UCSD-AML1 (cell line): ENCODE results near the gene A3GALT2.

Source experiments
- DNase-seq: peaks from one replicate; lab custom pipeline; 2025; ENCODE audit not compliant: unreplicated experiment; lab: John Stamatoyannopoulos, UW

A3GALT2 gene

DNA sequence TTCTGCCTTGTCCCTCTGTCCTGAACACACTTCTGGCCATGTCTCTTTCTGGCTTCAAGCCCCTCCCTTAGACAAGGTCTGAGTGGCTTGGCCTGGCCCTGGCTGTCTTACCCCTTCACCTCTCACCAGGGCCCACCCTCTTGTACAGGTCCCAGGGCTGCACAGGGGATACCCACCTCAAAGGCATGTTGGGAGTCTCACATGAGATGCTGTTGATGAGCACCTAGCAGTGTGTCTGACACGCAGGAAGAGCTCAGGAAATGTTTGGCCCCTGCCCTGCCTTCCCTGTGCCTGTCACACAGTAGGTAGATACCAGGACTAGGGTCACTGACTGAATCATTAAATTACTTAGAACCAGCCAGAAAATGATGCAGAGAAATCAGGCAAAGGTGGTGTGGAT is 48.0 kb downstream of the A3GALT2 start:
- DNase-seq, result no peak

DNA sequence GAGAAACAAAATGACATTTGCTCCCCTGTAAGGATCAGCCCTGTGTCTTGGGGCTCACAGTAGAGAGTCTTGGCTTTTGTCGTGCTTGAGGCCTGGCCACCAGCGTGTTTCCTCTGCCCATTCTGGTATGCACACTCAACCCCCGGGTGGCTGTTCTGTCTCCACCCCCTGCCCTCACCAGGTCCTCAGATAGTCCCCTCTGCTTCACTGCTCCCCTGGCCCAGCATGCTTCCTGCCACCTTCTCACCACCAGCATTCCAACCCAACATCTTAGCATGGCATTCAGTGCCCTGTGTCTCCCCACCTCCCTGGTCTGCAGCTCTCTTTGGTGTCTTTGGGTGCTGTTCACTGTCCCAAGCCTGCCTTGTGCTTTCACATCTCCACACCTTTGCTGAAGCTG is 48.4 kb downstream of the A3GALT2 start:
- no peak for DNase-seq

GRCh38 chr1:33271666-33272505 is 49.0 kb downstream of the A3GALT2 start:
- no peak for DNase-seq

- DNase-seq, result no peak
Observed at GRCh38 chr1:33270808-33271465, 50.0 kb downstream of the A3GALT2 start.

GRCh38 chr1:33270379-33270778 is 50.5 kb downstream of the A3GALT2 start:
- no peak for DNase-seq

DNA sequence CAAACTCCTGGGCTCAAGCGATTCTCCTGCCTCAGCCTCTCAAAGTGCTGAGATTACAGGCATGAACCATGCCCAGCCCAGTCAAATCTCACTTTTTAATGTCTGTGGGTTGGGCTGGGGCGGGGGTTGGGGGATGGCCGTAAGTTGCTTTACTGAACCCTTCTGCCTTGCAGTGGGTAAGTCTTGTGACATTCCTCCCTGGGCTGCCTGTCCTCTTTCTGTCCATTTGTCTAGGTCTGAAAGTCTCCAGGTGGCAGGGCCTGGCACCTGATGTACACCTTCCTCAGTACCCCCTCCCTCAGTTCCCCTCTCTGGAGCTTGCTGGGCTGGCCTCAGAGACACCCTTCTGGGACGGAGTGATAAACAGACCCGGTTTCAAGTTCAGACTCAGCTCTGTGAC is 51.3 kb downstream of the A3GALT2 start:
- DNase-seq, result no peak

GRCh38 chr1:33268927-33269610 is 51.8 kb downstream of the A3GALT2 start:
- no peak for DNase-seq

DNA sequence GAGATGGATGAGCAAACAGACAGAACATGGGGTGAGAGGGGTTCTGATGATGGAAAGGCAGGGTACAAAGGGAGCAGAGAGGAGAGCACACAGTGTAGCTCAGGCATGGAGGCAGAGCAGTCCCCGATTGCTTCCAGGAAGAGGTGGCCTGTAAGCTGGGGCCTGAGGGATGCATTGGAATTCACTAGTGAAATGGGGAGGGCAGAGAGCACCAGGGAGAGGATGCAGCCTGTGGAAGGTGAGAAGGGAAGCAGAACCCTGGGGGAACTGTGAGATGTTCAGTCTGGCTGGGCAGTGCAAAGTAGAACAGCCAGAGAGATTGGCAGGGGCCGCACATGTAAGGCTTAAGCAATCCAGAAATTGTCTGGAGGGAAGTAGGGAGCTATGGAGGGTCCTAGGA is 52.4 kb downstream of the A3GALT2 start:
- DNase-seq, result no peak

DNA sequence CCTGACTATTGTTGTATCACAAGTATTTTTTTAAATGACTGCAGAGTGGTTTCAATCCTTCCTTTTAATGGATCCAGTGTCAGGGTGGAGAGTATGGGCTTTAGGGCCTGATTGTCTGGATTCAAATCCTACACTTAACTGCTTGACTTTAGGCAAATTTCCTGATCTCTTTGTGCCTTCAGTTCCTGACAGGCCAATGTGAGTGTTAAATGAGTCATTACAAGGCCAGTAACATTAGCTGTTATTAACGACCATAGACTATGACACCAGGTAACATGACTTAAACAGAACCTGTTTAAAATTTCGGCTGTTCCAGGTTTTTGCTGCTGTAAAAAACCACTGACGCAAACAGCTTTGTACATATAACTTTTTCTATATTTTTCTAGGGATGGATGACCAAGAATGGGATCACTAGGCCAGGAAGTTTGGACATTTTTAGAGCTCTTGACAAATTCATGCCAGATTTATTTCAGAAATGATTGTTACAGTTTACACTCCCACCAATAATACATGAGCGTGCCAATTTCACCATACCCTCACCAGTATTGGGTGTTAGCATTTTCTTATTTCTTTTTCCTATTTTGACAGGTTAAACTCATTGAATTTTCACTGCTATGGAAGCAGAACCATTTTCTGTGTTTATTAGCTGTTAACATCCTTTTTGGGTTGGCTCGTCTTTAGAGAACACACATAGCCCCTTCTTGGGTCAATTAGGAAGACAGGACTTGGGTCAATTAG is 53.3 kb downstream of the A3GALT2 start:
- no peak for DNase-seq

- DNase-seq, result no peak
Observed at GRCh38 chr1:33266766-33267165, 54.1 kb downstream of the A3GALT2 start.

- DNase-seq, result no peak
Observed at GRCh38 chr1:33265780-33266605, 54.9 kb downstream of the A3GALT2 start.

GRCh38 chr1:33263890-33264504 is 56.9 kb downstream of the A3GALT2 start:
- no peak for DNase-seq

- no peak for DNase-seq
Observed at GRCh38 chr1:33261344-33261743, 59.6 kb downstream of the A3GALT2 start.

DNA sequence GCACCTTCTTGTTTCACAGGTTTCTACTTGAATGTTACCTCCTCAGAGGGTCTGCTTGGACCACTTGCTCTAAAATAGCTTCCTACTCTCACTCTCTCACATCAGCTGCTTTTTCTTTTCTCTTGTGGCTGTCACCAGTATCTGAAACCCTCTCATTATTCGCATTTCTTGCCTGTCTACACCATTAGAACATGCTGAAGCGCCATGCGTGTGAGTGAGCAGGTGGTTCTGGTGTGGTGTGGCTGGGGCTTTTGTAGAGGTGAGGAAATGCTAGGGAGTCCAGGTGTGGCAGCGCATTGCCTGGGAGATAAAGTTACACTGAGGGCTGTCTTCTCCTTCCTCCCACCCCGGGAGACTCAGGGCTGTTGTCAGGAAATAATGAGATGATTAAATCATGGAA is 60.5 kb downstream of the A3GALT2 start:
- no peak for DNase-seq

- no peak for DNase-seq
Observed at GRCh38 chr1:33259879-33260278, 61.0 kb downstream of the A3GALT2 start.

- DNase-seq, result no peak
Observed at GRCh38 chr1:33258788-33259274, 62.1 kb downstream of the A3GALT2 start.

GRCh38 chr1:33257772-33258712 is 62.9 kb downstream of the A3GALT2 start:
- no peak for DNase-seq

- DNase-seq, result no peak
Observed at GRCh38 chr1:33257207-33257771, 63.6 kb downstream of the A3GALT2 start.
